HEK293 (cell line): ENCODE data around the gene SOX12.
A peak's percentile ranks its signal among the peaks of the same experiment; 100 is the strongest.

Source experiments
- GLI4 ChIP-seq: fragments of 450-650 bp; formaldehyde crosslinking; IDR thresholded peaks from 2 replicates; pipeline ENCODE4 v1.5.1; 2016; ENCODE audit warnings: missing biosample characterization, missing genetic modification characterization
- HOXA7 ChIP-seq: sonication (generic); formaldehyde crosslinking; IDR thresholded peaks from 2 replicates; pipeline ENCODE4 v1.8.1; 2022; ENCODE audit warnings: missing genetic modification reagents, borderline replicate concordance
- HOXC10 ChIP-seq: sonication (generic); formaldehyde crosslinking; IDR thresholded peaks from 2 replicates; pipeline ENCODE4 v1.8.1; 2023; ENCODE audit warnings: mild to moderate bottlenecking, missing genetic modification reagents
- IKZF3 ChIP-seq: fragments of 450-650 bp; IDR thresholded peaks from 2 replicates; pipeline ENCODE4 v1.5.0; 2018; ENCODE audit warnings: missing biosample characterization, mild to moderate bottlenecking, missing genetic modification characterization, moderate library complexity
- KLF8 ChIP-seq: fragments of 450-650 bp; formaldehyde crosslinking; IDR thresholded peaks from 2 replicates; pipeline ENCODE4 v1.5.1; 2016; ENCODE audit warnings: missing biosample characterization, missing genetic modification characterization
- RBAK ChIP-seq: fragments of 450-650 bp; formaldehyde crosslinking; IDR thresholded peaks from 2 replicates; pipeline ENCODE4 v1.5.1; 2016; ENCODE audit warnings: missing biosample characterization, missing genetic modification characterization
- SETDB1 ChIP-seq: IDR thresholded peaks from one replicate; pipeline ENCODE4 v1.6.1; 2017; ENCODE audit warnings: mild to moderate bottlenecking, low read length, moderate library complexity, mixed read lengths; ENCODE audit not compliant: insufficient read length
- SP2 ChIP-seq: fragments of 450-650 bp; formaldehyde crosslinking; IDR thresholded peaks from 2 replicates; pipeline ENCODE4 v1.5.1; 2016; ENCODE audit warnings: missing biosample characterization, missing genetic modification characterization
- SP3 ChIP-seq: fragments of 450-650 bp; formaldehyde crosslinking; IDR thresholded peaks from 2 replicates; pipeline ENCODE4 v1.5.1; 2016; ENCODE audit warnings: missing biosample characterization, missing genetic modification characterization
- ZBTB20 ChIP-seq: fragments of 450-650 bp; formaldehyde crosslinking; IDR thresholded peaks from 2 replicates; pipeline ENCODE4 v1.5.1; 2016; ENCODE audit warnings: missing biosample characterization, missing genetic modification characterization
- ZFP3 ChIP-seq: fragments of 450-650 bp; formaldehyde crosslinking; IDR thresholded peaks from 2 replicates; pipeline ENCODE4 v1.5.1; 2016; ENCODE audit warnings: low read depth, missing biosample characterization, missing genetic modification characterization
- ZFP37 ChIP-seq: fragments of 450-650 bp; formaldehyde crosslinking; IDR thresholded peaks from 2 replicates; pipeline ENCODE4 v1.5.1; 2016; ENCODE audit warnings: missing biosample characterization, missing genetic modification characterization
- ZFP41 ChIP-seq: fragments of 450-650 bp; formaldehyde crosslinking; IDR thresholded peaks from 2 replicates; pipeline ENCODE4 v1.5.1; 2016; ENCODE audit warnings: missing biosample characterization, missing genetic modification characterization, borderline replicate concordance
- ZNF112 ChIP-seq: fragments of 450-650 bp; formaldehyde crosslinking; IDR thresholded peaks from 2 replicates; pipeline ENCODE4 v1.5.0; 2017; ENCODE audit warnings: missing biosample characterization, missing genetic modification characterization
- ZNF211 ChIP-seq: fragments of 450-650 bp; formaldehyde crosslinking; IDR thresholded peaks from 2 replicates; pipeline ENCODE4 v1.5.1; 2016; ENCODE audit warnings: low read depth, missing biosample characterization, missing genetic modification characterization
- ZNF223 ChIP-seq: fragments of 450-650 bp; formaldehyde crosslinking; IDR thresholded peaks from 2 replicates; pipeline ENCODE4 v1.5.1; 2016; ENCODE audit warnings: missing biosample characterization, missing genetic modification characterization
- ZNF24 ChIP-seq: fragments of 450-650 bp; formaldehyde crosslinking; IDR thresholded peaks from 2 replicates; pipeline ENCODE4 v1.5.1; 2016; ENCODE audit warnings: missing biosample characterization, missing genetic modification characterization
- ZNF354C ChIP-seq: fragments of 450-650 bp; formaldehyde crosslinking; IDR thresholded peaks from 2 replicates; pipeline ENCODE4 v1.5.1; 2016; ENCODE audit warnings: missing biosample characterization, missing genetic modification characterization, low read depth, borderline replicate concordance
- ZNF37A ChIP-seq: fragments of 450-650 bp; IDR thresholded peaks from 2 replicates; pipeline ENCODE4 v1.5.1; 2018; ENCODE audit warnings: missing biosample characterization, missing genetic modification characterization
- ZNF391 ChIP-seq: fragments of 450-650 bp; formaldehyde crosslinking; IDR thresholded peaks from 2 replicates; pipeline ENCODE4 v1.5.1; 2016; ENCODE audit warnings: low read depth, missing biosample characterization, missing genetic modification characterization, borderline replicate concordance
- ZNF404 ChIP-seq: fragments of 450-650 bp; formaldehyde crosslinking; IDR thresholded peaks from 2 replicates; pipeline ENCODE4 v1.5.1; 2017; ENCODE audit warnings: missing biosample characterization, missing genetic modification characterization
- ZNF48 ChIP-seq: fragments of 450-650 bp; formaldehyde crosslinking; IDR thresholded peaks from 2 replicates; pipeline ENCODE4 v1.5.1; 2016; ENCODE audit warnings: missing biosample characterization, missing genetic modification characterization
- ZNF521 ChIP-seq: fragments of 450-650 bp; formaldehyde crosslinking; IDR thresholded peaks from 2 replicates; pipeline ENCODE4 v1.5.1; 2017; ENCODE audit warnings: missing biosample characterization, mild to moderate bottlenecking, missing genetic modification characterization
- ZNF621 ChIP-seq: fragments of 450-650 bp; formaldehyde crosslinking; IDR thresholded peaks from 2 replicates; pipeline ENCODE4 v1.5.1; 2017; ENCODE audit warnings: missing biosample characterization, missing genetic modification characterization
- ZNF654 ChIP-seq: fragments of 450-650 bp; formaldehyde crosslinking; IDR thresholded peaks from 2 replicates; pipeline ENCODE4 v1.5.1; 2016; ENCODE audit warnings: low read depth, missing biosample characterization, missing genetic modification characterization
- ZNF768 ChIP-seq: fragments of 450-650 bp; formaldehyde crosslinking; IDR thresholded peaks from 2 replicates; pipeline ENCODE4 v1.5.1; 2018; ENCODE audit warnings: missing biosample characterization, mild to moderate bottlenecking, missing genetic modification characterization
- ZNF785 ChIP-seq: fragments of 450-650 bp; formaldehyde crosslinking; IDR thresholded peaks from 2 replicates; pipeline ENCODE4 v1.5.1; 2016; ENCODE audit warnings: missing biosample characterization, missing genetic modification characterization
- ZSCAN30 ChIP-seq: fragments of 450-650 bp; IDR thresholded peaks from 2 replicates; pipeline ENCODE4 v1.5.1; 2018; ENCODE audit warnings: missing biosample characterization, mild to moderate bottlenecking, missing genetic modification characterization, moderate library complexity
- TF ChIP-seq, protein P1 (sequence below): fragments of 450-650 bp; formaldehyde crosslinking; IDR thresholded peaks from 2 replicates; pipeline ENCODE4 v1.5.1; 2016; ENCODE audit warnings: missing biosample characterization, missing genetic modification characterization
- TF ChIP-seq, protein P2 (sequence below): fragments of 450-650 bp; formaldehyde crosslinking; IDR thresholded peaks from 2 replicates; pipeline ENCODE4 v1.5.1; 2016; ENCODE audit warnings: missing biosample characterization, missing genetic modification characterization
- TF ChIP-seq, protein P3 (sequence below): IDR thresholded peaks from 2 replicates; pipeline ENCODE4 v1.6.1; 2011; ENCODE audit warnings: mild to moderate bottlenecking, low read depth, low read length, borderline replicate concordance
- TF ChIP-seq, protein P4 (sequence below): fragments of 450-650 bp; formaldehyde crosslinking; IDR thresholded peaks from 2 replicates; pipeline ENCODE4 v1.5.1; 2016; ENCODE audit warnings: missing biosample characterization, missing genetic modification characterization
- TF ChIP-seq, protein P5 (sequence below): fragments of 450-650 bp; formaldehyde crosslinking; IDR thresholded peaks from 2 replicates; pipeline ENCODE4 v1.5.1; 2017; ENCODE audit warnings: missing biosample characterization, missing genetic modification characterization

The SOX12 gene

DNA sequence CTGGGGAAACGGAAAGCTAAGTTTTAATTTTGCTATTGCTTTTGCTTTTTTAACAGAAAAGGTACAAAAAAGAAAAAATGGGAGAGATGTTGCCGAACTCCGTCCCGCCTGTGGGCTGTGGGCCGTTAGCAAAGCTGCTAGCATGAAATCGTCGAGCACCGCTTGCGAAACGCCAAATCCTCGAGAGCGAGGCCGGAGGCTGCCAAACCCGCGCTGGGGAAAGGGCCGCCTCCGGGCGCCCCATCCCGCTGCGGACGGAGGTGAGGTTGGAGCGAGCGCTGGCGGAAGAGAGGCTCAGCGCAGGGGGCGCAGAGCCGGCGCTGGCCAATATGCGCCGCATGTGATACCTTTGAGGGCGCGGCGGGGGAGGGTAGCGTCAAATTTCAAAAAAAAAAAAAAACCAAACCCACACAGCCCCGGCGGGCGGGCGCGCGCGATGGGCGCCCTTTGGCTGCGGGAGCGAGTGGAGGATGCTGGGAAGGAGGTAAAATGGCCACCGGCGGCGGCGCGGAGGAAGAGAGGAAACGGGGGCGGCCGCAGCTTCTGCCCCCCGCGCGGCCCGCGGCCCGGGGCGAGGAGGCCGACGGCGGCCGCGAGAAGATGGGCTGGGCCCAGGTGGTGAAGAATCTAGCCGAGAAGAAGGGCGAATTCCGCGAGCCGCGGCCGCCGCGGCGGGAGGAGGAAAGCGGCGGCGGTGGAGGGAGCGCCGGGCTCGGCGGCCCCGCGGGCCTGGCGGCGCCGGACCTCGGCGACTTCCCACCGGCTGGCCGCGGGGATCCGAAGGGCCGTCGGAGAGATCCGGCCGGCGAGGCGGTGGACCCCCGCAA is 28.0 kb upstream of the SOX12 start, which contains the start of gene ZCCHC3 (continued):
- TF ChIP-seq RBAK (tag by site-specific recombination) (no peak), IKZF3 (tag by site-specific recombination) (peak; percentile 94), ZNF521 (no peak), ZNF785 (tag by site-specific recombination) (no peak), ZNF354C (tag by site-specific recombination) (no peak), ZNF654 (no peak), SETDB1 (peak; percentile 19), ZNF37A (tag by site-specific recombination) (no peak), GLI4 (no peak), ZFP41 (tag by site-specific recombination) (no peak), ZNF621 (tag by site-specific recombination) (no peak), HOXA7 (CRISPR knock-in tag) (no peak), HOXC10 (CRISPR knock-in tag) (no peak), SP3 (tag by site-specific recombination) (peak; percentile 90), ZNF391 (tag by site-specific recombination) (0 out of 2 replicates have a peak, but pooled peaks have one; percentile 77), ZFP3 (tag by site-specific recombination) (no peak), ZNF112 (tag by site-specific recombination) (no peak), ZNF404 (tag by site-specific recombination) (no peak), ZNF211 (tag by site-specific recombination) (no peak), SP2 (peak; percentile 93), ZNF768 (tag by site-specific recombination) (no peak), ZNF24 (peak; percentile 96; the same call in 1 of the 2 replicates), ZNF48 (no peak), ZFP37 (peak; percentile 66; the same call in 1 of the 2 replicates), KLF8 (tag by site-specific recombination) (peak; percentile 95), ZBTB20 (tag by site-specific recombination) (peak; percentile 97), ZSCAN30 (tag by site-specific recombination) (peak; percentile 57), ZNF223 (tag by site-specific recombination) (no peak)
- TF ChIP-seq, protein P1, sequence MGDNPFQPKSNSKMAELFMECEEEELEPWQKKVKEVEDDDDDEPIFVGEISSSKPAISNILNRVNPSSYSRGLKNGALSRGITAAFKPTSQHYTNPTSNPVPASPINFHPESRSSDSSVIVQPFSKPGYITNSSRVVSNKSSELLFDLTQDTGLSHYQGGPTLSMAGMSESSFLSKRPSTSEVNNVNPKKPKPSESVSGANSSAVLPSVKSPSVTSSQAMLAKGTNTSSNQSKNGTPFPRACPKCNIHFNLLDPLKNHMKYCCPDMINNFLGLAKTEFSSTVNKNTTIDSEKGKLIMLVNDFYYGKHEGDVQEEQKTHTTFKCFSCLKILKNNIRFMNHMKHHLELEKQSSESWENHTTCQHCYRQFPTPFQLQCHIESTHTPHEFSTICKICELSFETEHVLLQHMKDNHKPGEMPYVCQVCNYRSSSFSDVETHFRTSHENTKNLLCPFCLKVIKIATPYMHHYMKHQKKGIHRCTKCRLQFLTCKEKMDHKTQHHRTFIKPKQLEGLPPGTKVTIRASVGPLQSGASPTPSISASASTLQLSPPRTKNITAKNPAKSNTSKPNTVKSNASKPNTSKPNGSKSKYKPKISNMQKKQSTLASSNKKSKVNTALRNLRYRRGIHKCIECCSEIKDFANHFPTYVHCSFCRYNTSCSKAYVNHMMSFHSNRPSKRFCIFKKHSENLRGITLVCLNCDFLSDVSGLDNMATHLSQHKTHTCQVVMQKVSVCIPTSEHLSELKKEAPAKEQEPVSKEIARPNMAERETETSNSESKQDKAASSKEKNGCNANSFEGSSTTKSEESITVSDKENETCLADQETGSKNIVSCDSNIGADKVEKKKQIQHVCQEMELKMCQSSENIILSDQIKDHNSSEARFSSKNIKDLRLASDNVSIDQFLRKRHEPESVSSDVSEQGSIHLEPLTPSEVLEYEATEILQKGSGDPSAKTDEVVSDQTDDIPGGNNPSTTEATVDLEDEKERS (tag by site-specific recombination) = 0 out of 2 replicates have a peak, but pooled peaks have one; percentile 10
- TF ChIP-seq, protein P2, sequence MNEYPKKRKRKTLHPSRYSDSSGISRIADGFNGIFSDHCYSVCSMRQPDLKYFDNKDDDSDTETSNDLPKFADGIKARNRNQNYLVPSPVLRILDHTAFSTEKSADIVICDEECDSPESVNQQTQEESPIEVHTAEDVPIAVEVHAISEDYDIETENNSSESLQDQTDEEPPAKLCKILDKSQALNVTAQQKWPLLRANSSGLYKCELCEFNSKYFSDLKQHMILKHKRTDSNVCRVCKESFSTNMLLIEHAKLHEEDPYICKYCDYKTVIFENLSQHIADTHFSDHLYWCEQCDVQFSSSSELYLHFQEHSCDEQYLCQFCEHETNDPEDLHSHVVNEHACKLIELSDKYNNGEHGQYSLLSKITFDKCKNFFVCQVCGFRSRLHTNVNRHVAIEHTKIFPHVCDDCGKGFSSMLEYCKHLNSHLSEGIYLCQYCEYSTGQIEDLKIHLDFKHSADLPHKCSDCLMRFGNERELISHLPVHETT (tag by site-specific recombination) = peak; percentile 83
- TF ChIP-seq, protein P3, sequence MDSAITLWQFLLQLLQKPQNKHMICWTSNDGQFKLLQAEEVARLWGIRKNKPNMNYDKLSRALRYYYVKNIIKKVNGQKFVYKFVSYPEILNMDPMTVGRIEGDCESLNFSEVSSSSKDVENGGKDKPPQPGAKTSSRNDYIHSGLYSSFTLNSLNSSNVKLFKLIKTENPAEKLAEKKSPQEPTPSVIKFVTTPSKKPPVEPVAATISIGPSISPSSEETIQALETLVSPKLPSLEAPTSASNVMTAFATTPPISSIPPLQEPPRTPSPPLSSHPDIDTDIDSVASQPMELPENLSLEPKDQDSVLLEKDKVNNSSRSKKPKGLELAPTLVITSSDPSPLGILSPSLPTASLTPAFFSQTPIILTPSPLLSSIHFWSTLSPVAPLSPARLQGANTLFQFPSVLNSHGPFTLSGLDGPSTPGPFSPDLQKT = no peak
- TF ChIP-seq, protein P4, sequence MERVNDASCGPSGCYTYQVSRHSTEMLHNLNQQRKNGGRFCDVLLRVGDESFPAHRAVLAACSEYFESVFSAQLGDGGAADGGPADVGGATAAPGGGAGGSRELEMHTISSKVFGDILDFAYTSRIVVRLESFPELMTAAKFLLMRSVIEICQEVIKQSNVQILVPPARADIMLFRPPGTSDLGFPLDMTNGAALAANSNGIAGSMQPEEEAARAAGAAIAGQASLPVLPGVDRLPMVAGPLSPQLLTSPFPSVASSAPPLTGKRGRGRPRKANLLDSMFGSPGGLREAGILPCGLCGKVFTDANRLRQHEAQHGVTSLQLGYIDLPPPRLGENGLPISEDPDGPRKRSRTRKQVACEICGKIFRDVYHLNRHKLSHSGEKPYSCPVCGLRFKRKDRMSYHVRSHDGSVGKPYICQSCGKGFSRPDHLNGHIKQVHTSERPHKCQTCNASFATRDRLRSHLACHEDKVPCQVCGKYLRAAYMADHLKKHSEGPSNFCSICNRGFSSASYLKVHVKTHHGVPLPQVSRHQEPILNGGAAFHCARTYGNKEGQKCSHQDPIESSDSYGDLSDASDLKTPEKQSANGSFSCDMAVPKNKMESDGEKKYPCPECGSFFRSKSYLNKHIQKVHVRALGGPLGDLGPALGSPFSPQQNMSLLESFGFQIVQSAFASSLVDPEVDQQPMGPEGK (tag by site-specific recombination) = peak; percentile 98
- TF ChIP-seq, protein P5, sequence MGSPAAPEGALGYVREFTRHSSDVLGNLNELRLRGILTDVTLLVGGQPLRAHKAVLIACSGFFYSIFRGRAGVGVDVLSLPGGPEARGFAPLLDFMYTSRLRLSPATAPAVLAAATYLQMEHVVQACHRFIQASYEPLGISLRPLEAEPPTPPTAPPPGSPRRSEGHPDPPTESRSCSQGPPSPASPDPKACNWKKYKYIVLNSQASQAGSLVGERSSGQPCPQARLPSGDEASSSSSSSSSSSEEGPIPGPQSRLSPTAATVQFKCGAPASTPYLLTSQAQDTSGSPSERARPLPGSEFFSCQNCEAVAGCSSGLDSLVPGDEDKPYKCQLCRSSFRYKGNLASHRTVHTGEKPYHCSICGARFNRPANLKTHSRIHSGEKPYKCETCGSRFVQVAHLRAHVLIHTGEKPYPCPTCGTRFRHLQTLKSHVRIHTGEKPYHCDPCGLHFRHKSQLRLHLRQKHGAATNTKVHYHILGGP (tag by site-specific recombination) = no peak
